GM12892 (cell line): ENCODE data around the gene ARHGAP22.

Source experiments
- POLR2A ChIP-seq: IDR thresholded peaks from 2 replicates; pipeline ENCODE4 v1.6.1; 2011; ENCODE audit warnings: low read depth, low read length, control low read depth
- TAF1 ChIP-seq: IDR thresholded peaks from 2 replicates; pipeline ENCODE4 v1.6.1; 2011; ENCODE audit warnings: low read depth, mild to moderate bottlenecking, control low read depth, low read length, borderline replicate concordance

DNA sequence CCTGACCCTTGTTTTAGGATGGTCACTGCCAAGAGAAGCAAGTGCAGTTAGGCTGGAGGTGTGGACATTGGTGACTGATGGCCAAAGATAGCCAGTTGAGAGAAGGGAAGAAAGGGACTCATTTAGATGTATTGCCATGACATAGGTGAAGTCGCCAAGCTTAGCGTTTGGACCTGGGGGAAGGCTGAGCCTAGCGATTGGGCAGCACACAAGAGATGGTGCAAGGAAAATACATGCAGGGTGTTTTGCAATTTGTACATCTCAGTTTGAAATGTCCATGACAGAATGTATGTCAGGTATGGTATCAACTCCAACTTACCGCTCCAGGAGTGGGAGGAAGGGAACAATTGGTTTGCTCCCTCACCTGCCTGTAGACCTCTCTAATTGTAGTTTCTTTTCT, 164.1 kb downstream of the ARHGAP22 start:
- no peak for TF ChIP-seq POLR2A
- TF ChIP-seq TAF1: no peak
